HG02678 (cell line): Measurements from ENCODE around the gene AP5Z1.
A peak's percentile ranks its signal among the peaks of the same experiment; 100 is the strongest.

ENCODE experiments used
- ATAC-seq: cut with Tn5 transposase; IDR thresholded peaks from one replicate; pipeline ENCODE4 v1.9.1; 2021; ENCODE audit warnings: mild to moderate bottlenecking, moderate library complexity; ENCODE audit not compliant: unreplicated experiment

AP5Z1 gene

DNA sequence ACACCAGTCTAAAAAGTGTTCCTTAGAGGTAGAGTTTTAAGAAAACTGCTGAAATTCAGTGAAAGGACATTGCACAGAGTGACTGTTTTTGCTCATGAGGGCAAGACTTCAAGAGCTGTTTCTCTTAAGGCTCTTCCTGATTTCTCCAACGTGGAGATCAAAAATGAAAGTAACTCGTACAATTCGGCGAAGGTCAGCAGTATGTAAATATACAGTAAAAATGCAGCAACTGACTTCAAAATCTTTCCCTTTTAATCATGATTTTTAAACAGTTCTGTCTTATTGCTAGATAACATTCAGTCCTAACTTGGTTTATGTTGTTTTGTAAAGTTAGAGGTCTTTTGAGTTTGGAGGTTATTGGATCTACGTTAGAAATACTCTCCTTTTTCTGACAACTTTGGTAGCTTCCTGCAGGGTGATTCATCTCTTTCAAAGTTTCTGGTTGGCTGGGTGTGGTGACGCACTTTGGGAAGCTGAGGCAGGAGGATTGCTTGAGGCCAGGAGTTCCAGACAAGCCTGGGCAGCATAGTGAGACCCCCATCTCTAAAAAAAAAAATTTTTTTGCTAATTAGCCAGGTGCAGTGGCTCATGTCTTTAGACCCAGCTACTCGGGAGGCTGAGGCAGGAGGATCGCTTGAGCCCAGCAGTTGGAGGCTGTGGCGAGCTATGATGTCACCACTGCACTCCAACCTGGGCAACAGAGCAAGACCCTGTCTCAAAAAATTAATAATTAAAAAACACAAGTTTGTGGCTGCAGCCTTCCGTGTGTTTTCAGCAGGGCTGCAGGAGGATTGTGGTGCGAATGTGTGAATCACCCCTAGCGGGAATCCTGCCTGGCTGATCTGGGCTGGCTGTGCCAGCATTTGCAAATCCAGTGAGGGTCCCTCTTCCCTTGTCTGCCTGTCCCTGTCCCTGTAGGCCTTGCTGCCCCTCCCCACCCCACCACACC is 29.2 kb upstream of the AP5Z1 start:
- ATAC-seq = no peak

DNA sequence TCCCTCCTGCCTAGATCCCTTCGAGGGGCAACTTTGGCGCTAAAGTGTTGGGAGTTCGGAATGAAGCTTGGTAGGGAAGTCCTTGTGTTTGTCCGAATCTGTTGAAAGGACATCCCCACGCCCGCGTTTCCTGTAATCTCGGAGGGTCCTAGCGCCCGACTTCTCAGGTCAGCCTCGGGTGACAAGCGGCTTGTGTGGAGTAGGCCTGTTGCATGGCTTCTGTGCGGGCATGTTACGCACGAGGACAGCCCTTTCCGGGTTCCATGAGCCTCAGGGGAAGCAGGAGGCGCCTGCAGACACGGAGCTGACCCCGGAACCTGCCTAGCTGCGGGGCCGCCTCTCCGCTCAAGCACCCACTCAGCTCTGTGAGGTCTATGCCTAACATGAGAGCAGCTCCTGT is 28.4 kb upstream of the AP5Z1 start:
- ATAC-seq = no peak

DNA sequence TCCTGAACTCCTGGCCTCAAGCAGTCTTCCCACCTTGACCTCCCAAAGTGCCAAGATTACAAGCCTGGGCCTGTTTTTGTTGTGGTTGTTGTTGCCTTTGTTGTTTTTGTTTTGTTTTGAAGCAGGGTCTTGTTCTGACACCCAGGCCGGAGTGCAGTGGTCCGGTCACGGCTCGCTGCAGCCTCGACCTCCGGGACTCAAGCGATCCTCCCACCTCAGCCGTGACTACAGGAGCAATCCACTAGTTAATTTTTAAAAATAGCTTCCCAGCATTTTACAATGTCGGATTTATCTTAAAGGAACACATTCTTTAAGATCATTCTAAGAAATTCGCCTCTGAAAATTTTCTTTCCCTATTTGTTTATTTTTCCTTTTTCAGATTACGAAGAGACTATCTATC is 27.7 kb upstream of the AP5Z1 start:
- no peak for ATAC-seq

DNA sequence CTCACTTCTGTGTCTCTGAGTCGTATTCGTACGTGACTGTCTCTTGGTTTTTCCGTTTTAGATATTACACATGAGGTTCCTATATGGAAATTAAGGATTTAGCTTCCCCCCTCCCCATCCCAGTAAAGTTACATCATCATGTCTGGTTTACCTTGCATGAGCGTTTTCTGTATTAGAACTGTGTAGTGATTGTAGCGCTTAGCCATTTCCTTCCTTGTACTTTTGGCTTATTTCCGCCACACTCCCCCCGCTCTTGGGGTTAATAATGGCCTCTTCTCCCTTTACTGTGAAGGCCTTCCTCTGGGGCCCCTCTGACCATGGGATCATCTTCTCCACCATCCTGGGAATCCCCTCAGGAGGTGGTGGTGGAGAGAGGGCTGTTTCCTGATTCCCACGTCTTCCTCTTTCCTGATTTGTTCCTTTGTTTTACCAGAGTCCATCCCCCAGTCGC is 27.2 kb upstream of the AP5Z1 start:
- ATAC-seq = no peak

DNA sequence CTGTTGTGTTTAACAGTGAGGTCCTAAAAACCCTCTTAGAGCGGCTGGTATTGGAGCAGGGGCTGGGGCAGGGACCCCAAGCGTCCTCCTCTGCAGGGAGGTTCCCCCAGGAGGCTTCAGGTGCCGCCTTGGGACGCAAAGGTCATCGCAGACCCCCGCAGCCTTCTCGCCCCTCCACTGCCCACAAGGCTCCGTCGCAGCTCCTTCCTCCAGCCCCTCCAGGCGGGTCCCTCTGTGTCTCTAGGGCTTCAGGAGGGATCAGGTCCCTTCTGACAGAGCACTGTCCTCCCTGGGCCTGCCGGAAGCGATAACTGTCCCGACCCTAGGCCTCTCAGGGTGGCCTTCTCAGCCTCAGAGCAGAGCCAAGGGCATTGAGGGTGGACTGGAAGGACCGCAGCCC is 26.1 kb upstream of the AP5Z1 start:
- no peak for ATAC-seq

DNA sequence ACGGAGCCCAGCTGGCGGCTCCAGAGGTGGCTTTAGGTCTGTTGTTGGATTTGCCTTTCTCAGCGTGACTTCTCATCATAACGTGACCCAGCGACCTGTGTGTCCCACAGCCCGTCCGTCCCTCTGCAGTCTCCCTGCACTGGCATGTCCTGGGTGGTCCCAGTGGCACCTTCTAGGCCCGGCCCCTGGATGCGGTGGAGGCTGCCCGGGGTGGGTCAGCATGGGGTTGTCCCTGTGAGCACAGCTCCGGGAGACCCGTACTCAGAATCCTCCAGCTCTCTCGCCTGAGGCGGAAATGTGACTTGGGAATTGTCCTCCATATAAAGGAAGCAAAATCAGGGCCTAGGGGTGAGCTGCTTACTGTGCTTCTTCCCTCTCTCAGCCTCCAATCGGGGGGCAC is 25.6 kb upstream of the AP5Z1 start:
- ATAC-seq = no peak

DNA sequence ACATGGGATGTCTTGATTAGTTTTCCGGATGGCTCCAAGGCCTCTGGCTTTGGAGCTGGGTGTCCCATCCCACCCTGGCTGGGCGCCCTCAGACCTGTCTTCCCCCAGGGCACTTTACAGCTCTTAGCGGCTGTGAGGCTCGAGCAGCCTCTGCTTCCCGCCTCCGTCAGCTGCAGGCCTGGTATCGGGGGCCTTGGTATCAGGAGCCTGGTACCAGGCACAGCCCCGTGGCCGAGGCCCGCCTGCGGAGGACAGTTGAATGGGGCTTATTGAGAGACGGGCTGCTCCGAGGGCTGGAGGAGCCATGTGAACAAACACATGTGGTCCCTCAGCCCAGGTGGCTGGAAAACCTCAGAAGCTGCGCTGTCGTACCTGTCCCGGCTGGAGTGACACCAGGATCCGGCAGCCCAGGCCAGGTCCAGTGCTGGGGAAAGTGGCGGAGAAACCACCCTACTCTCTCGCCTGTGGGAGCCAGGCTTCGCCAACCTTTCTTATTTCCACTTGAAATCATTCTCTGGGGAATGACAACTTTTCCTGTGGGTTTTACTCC is 23.9 kb upstream of the AP5Z1 start:
- no peak for ATAC-seq

DNA sequence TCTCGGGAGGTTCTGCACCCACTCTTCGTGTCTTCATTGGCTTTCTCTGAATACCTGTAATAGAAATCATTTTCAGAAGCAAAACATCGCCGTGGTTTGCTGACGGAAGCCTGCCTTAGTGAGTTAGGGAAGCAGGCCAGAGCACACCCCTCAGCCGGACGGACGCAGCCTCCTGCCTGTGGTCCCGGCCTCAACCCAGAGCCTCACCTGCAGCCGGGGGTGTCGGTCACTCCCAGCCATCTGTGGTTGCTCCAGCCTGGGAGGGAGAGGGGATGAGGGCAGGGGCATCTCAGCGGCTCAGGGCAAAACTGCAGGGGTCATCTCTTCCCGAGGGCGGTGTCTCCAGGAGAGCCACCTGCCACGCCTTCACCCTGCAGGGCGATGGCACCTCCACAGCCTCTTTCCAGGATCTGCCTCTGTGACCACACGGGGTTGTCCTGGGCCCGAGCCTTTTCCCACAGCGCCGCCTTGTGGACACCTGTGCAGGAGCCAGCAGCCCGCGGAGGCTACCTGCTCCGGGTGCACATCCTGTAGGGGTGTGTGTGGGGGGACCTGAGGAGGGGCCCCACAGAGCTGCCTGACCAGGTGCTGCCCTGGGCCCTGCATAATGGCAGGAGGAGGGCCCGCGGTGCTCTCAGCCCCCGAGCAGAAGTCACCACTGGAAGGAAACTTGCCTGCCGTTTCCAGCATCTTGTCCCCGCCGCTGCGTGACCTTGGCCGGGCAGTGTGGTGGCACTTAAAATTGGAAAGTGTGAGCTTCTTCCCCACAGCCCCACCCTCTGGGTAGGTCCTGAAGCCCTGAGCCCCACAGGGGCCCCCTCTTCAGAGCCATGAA is 21.6 kb upstream of the AP5Z1 start:
- peak; percentile 88 for ATAC-seq

DNA sequence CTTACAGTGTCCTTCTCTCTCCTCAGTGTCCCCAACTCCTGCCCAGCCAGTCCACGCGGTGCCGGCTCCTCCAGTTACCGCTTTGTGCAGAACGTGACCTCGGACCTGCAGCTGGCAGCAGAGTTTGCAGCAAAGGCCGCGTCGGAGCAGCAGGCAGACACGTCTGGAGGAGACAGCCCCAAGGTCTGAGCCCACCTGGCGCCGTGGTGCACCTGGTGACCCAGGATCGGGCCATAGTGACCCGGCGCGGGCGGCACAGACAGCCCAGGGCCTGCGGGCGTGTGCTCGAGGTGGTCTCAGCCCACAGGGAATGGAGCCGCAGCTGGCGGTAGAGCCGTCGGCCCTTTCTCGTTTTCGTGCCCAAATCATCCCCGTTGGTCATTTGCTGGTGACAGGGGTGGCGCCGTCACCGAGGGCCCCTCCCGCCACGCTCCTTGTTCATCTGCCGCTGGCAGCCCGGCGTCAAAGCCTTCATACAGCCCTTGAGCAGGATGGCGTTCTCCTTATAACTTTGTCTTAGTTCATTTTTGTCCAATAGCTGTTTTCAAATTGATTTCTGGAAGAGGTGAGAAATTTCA is 20.9 kb upstream of the AP5Z1 start:
- no peak for ATAC-seq

DNA sequence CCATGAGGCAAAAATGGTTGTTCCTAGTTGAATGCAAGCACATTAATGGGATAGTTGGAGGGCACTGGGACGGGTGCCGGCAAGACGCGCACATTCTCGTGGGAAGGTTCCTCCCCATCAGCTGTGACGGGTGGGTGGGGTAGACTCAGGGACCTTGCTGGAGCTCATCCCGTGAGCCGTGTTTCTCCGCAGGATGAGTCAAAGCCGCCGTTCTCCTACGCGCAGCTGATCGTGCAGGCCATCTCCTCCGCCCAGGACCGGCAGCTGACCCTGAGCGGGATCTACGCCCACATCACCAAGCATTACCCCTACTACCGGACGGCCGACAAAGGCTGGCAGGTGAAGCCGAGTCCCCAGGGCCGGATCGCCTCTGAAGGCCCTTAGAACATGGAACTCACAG is 20.4 kb upstream of the AP5Z1 start:
- ATAC-seq = no peak

DNA sequence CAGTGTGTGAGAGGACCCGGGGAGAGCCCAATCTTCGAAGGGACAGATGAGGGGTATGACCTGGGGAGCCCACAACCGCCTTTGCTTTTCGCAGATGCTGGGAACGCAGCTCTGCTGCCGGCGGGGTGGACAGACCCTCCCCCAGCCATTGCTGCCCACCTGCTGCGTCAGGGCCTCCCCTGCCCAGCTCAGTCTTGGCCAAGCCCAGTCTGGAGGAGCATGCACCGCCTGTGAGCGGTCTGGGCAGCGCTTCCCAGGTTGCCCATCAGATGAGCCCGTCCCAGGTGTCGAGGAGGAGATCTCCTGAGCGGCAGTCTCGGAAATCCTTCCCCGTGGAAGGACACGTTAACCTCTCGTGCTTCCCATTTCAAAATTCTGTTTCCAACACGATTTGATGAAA is 17.3 kb upstream of the AP5Z1 start:
- ATAC-seq = no peak

DNA sequence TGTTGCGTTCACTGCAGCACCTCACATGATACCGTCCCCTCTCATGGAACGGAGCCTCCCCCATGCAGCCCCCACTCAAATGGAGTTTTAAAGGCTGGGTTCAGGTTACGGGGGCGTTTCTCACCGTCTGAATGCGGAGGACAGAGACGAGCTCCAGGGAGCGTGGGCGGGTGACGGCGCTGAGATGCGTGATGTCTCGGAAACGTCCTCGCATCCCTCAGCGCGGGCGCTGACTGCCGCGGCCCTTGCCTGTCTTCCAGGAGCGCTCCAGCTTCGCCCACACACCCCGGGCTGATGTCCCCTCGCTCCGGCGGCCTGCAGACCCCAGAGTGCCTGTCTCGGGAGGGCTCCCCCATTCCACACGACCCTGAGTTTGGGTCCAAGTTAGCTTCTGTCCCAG is 16.6 kb upstream of the AP5Z1 start:
- ATAC-seq = no peak

DNA sequence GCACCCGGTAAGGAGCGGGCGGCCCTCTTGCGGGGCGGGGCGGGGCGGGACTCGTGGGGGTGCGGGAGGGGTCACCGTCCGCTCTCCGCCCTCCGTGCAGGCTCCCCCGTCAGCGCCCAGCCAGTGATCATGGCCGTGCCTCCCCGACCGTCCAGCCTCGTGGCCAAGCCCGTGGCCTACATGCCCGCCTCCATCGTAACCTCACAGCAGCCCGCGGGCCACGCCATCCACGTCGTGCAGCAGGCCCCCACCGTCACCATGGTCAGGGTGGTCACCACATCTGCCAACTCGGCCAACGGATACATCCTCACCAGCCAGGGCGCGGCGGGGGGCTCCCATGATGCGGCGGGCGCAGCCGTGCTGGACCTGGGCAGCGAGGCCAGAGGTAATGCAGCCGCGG is 16.2 kb upstream of the AP5Z1 start:
- no peak for ATAC-seq

DNA sequence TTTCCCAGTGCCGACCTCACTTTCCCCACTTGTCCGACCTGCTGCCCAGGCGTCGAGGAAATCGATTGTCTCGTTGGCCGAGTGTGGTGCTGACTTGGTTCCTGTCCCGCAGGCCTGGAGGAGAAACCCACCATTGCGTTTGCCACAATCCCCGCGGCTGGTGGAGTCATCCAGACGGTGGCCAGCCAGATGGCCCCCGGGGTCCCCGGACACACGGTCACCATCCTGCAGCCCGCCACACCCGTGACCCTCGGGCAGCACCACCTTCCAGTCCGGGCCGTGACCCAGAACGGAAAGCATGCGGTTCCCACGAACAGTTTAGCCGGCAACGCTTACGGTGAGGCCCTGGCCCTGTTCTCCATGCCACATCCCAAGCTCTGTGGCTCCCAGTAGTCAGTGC is 14.5 kb upstream of the AP5Z1 start:
- ATAC-seq = no peak

DNA sequence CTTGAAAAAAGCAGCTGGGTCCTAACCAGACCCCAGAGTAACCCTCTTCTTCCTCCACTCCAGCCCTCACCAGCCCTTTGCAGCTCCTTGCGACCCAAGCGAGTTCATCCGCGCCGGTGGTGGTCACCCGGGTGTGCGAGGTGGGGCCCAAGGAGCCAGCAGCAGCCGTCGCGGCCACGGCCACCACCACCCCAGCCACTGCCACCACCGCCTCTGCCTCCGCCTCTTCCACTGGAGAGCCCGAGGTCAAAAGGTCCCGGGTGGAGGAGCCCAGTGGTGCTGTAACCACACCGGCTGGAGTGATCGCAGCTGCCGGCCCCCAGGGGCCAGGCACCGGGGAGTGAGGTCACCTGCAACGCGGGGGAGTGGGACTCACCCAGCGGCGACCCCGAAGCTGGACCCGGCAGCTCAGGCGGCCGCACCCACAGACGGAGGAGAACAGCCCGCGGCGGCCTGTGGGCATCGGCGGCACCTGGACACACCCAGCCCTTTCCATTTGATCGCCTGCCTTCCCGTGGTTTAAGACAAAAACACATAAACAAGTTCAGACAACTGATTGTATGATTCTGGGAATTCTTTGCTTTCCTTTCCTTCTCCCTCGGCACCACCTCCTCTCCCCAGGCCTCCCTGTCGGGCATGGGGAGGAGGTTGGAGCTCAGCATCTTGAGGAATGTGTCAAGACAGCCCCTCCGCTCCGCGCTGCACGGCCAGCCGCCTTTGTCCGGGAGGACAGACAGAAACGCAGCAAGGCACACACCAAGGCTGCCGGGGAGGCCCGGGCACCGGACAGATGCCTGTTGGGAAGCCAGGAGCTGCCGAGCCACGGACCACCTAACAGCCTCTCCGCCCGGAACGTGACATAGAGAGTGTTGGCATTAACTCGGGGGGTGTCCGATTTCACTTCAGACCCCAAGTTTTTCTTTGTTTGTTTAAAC is 13.0 kb upstream of the AP5Z1 start:
- no peak for ATAC-seq

DNA sequence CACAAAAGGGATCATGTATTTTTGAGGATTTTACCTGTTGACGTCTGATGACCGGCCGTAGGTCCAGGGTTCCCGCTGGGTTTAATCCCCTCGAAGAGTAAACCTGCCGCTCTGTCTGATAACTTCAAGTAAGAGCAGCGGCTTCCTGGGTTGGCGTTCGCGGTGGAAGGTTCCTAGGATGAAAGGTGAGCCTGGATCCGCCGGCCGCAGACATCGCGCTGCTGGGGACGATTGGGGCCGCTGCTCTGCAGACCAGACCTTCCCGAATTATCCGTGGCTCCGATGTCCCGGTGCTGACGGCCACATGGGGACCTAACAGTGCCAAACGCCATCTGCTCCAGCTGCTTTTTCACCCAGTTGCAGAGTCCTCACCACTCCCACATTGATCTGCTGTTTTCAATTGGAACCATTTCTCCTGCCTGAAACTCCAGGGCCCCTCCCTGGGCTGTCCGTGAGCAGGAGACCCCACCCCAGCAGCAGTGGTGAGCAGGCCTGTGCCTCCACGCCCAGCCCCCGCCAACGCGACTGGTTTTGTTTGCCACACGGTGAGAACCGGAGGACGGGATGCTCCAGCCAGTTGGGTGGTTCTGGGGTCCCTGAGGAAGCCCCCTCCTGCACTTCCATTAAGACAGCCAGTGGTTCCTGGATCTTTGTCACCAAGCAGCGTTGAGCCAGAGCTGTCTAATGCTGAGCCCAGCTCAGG is 12.2 kb upstream of the AP5Z1 start:
- ATAC-seq = no peak

DNA sequence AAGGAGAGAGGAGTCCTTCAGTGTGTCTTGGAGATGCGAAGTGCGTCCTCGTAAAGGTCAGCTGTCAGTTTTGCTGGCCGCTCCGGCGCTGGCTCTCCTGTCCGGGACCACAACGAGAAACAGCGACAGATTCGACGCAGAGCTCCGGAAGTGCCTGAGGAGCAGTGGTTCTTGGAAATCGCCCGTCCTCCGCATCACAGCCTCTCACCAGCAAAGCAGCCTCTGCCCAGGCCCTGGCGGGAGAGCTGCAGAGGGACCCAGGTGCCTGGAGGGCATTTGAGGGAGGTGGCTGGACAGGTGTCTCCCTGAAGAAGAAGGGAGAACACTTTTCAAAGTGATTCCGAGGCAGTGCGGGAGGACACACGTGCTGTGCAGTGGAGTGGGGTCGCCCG is 11.6 kb upstream of the AP5Z1 start:
- no peak for ATAC-seq

DNA sequence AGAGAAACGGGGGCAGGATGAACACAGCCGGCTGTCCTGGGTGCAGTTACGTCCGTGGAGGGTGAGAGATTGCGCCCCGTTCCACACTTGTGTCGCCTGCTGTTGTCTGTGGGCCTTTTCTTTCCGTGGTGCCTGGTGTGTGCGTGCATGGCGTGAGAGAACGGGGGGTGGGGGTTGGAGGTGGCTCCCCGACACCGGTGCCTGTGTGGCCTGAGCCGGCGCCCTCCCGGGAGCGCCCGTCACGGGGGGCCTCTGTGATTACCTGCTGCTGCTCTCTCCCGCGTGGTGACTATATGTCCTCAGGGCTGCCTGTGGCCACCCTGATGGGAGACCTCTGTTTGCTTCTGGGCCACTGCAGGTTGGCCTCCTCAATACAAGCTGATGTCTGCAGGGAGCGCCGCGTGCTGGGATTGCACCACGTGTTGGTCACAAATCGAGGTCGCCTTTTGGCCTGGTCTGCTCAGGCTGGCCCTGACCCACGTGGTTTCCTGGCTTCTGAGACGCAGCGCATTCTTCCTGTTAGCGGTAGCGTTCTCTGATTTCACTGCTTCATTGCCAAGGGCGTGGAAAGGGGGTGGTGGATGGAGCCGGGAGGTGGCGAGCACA is 10.9 kb upstream of the AP5Z1 start:
- ATAC-seq = no peak

DNA sequence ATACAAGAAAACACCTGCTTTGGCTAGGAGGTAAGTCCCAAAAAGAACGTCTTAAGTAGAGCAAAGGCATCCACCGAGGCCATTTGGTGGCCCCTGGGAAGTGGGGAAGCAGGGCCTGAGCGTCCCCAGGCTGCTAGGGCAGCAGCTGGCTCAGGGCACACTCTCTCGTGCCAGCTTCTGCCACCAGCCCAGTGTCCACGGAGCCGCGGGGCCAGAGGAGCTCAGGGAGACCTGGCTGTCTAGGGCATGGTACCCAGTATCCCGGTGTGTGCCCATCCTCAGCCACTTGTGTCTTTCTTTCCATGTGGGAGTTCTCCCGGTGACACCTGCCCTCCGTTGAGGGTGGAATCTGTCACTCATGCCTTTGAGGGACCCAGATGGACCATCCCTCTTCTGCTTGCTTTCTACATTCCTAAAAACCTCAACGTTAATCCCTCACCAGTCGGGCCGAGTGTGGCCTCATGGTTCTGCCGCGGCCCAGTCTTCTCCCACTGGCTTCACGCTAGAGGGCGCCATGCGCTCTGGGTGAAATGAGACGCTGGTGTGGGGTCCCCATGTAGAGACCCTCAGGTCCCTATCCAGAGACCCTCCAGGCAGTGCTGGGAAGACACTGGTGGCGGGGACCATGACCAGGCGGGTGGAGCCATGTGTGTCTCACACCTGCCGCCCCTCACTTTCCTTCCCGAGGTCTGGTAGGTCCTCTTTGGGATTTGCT is 9.5 kb upstream of the AP5Z1 start:
- no peak for ATAC-seq
